Tibial nerve (tissue), 4 donors: ENCODE results near the gene ERN1.

Experiments
- CTCF ChIP-seq, 5 experiments: fragments of 200-600 bp in 3 of 5; fragments of 450-650 bp in 2 of 5; sonication (generic) in 3 of 5; IDR thresholded peaks; one replicate each; pipeline ENCODE4 v1.5.1; 2016 to 2019; ENCODE audit warnings: antibody characterized with exemption in 5 of 5, mild to moderate bottlenecking in 3 of 5, moderate library complexity in 2 of 5
- EP300 ChIP-seq, 2 donors: sonication (generic); formaldehyde crosslinking; IDR thresholded peaks; one replicate each; pipeline ENCODE4 v1.6.1; 2017; ENCODE audit warnings: antibody characterized with exemption in 2 of 2, mild to moderate bottlenecking in 1 of 2
- POLR2A ChIP-seq, 2 donors: fragments of 450-650 bp; IDR thresholded peaks; one replicate each; pipeline ENCODE4 v1.6.1; 2017; ENCODE audit warnings: antibody characterized with exemption in 2 of 2, mild to moderate bottlenecking in 2 of 2, moderate library complexity in 2 of 2

GRCh38 chr17:64003526-64004121, 126.3 kb downstream of the ERN1 start:
- TF ChIP-seq CTCF (IDR thresholded peaks at IDR 0.05) (no peak), POLR2A (IDR thresholded peaks at IDR 0.05) (no peak), EP300 (IDR thresholded peaks at IDR 0.05) (no peak)
